Chondrocyte (in vitro differentiated cells): ENCODE measurements around the gene NAV3. TPM values are rescaled to one million over a fixed set of nuclear protein-coding genes. Genes with fewer than 3 reads are reported as not detected.
A peak's percentile ranks its signal among the peaks of the same experiment; 100 is the strongest.

Source experiments
- DNase-seq: peaks from one replicate; pipeline ENCODE4 v3.0.0; 2021; ENCODE audit warnings: mixed read lengths, low spot score
- H3K27ac Mint-ChIP-seq: one replicate; pipeline ENCODE4 v1.8.0; 2021; ENCODE audit warnings: mild to moderate bottlenecking, moderate library complexity, mixed read lengths; ENCODE audit not compliant: unreplicated experiment
- H3K27me3 Mint-ChIP-seq: 2 replicates; pipeline ENCODE4 v1.8.0; 2021; ENCODE audit warnings: low read depth, mixed read lengths
- H3K36me3 Mint-ChIP-seq: 2 replicates; pipeline ENCODE4 v1.8.0; 2021; ENCODE audit warnings: low read depth, mixed read lengths
- H3K4me1 Mint-ChIP-seq: 2 replicates; pipeline ENCODE4 v1.8.0; 2021; ENCODE audit warnings: low read depth, mild to moderate bottlenecking, mixed read lengths
- H3K4me3 Mint-ChIP-seq: one replicate; pipeline ENCODE4 v1.8.0; 2021; ENCODE audit warnings: mild to moderate bottlenecking, moderate library complexity, mixed read lengths; ENCODE audit not compliant: unreplicated experiment
- H3K9me3 Mint-ChIP-seq: 2 replicates; pipeline ENCODE4 v1.8.0; 2021; ENCODE audit warnings: low read depth, mixed read lengths
- total RNA-seq: library from RNA; stranded (reverse); gene quantifications from 3 replicates; pipeline ENCODE4 v1.2.1, GENCODE V29; 2021
- TF ChIP-seq, protein P1 (sequence below): fragments of 200-600 bp; sonication (generic); IDR thresholded peaks from 2 replicates; pipeline ENCODE4 v1.5.0; 2021; ENCODE audit warnings: antibody characterized with exemption, mild to moderate bottlenecking, moderate library complexity

Gene NAV3
- total RNA-seq, 1 donor from 2014 or later, result 29.9 TPM

GRCh38 chr12:78121969-78122610, 291.4 kb downstream of the NAV3 start:
- no peak overlapping the region for H3K27ac Mint-ChIP-seq
- H3K27me3 Mint-ChIP-seq, result no peaks in the 10 kb centered on the region
- no peak overlapping the region for H3K4me3 Mint-ChIP-seq
- peak; percentile 57 for DNase-seq
- peaks cover 5% of the 10 kb centered on the region for H3K36me3 Mint-ChIP-seq
- TF ChIP-seq, protein P1, sequence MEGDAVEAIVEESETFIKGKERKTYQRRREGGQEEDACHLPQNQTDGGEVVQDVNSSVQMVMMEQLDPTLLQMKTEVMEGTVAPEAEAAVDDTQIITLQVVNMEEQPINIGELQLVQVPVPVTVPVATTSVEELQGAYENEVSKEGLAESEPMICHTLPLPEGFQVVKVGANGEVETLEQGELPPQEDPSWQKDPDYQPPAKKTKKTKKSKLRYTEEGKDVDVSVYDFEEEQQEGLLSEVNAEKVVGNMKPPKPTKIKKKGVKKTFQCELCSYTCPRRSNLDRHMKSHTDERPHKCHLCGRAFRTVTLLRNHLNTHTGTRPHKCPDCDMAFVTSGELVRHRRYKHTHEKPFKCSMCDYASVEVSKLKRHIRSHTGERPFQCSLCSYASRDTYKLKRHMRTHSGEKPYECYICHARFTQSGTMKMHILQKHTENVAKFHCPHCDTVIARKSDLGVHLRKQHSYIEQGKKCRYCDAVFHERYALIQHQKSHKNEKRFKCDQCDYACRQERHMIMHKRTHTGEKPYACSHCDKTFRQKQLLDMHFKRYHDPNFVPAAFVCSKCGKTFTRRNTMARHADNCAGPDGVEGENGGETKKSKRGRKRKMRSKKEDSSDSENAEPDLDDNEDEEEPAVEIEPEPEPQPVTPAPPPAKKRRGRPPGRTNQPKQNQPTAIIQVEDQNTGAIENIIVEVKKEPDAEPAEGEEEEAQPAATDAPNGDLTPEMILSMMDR, result no peak
- no peaks in the 10 kb centered on the region for H3K9me3 Mint-ChIP-seq
- H3K4me1 Mint-ChIP-seq, result peaks cover 26% of the 10 kb centered on the region

- Mint-ChIP-seq H3K27ac (no peak overlapping the region), H3K4me3 (no peak overlapping the region), H3K36me3 (peaks cover 16% of the 10 kb centered on the region), H3K9me3 (no peaks in the 10 kb centered on the region), H3K4me1 (peaks cover 4% of the 10 kb centered on the region), H3K27me3 (no peaks in the 10 kb centered on the region)
- TF ChIP-seq, protein P1, result no peak
- no peak for DNase-seq
Observed at GRCh38 chr12:78128211-78128610, 297.5 kb downstream of the NAV3 start.

DNA sequence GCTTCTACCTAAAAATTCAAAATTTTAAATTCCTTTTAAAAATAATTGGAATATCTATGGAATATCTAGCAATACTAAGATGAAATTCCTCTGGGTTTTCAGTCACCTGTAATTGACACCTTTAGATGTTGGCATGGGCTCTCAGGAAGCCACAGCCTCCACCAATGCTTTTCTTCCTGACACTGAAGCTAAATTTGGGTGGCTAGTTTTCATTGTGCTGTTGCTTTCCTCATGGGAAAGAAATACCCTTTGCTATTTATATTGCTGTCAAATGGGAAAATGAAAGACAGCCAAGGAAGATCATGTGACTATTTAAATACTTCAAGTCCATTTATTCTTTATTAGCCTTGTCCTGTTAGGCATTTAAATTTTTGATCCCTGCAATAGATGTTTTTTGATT, 313.0 kb downstream of the NAV3 start:
- no peaks in the 10 kb centered on the region for H3K9me3 Mint-ChIP-seq
- peaks cover 11% of the 10 kb centered on the region for H3K4me1 Mint-ChIP-seq
- H3K27me3 Mint-ChIP-seq, result no peaks in the 10 kb centered on the region
- no peak overlapping the region for H3K27ac Mint-ChIP-seq
- no peak overlapping the region for H3K4me3 Mint-ChIP-seq
- TF ChIP-seq, protein P1, result no peak
- peaks cover 6% of the 10 kb centered on the region for H3K36me3 Mint-ChIP-seq
- no peak for DNase-seq

DNA sequence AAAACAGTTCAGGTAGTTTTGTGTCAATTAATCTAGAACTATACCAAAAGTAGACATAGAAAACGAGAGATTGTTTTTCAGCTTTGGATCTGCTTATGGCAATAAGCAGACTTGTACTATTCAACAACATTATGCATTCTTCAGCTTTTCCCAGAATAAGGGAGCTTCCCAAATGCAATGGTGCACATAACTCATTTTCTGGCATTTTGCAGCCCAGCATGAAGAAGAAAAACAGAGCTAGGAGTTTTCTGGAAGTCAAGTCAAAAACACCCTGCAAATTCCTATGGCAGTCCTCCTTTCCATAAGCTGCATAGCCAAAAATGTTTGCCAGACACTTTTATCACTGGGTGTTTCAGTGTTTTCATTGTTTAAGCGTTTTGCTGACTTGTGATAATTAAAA, 314.7 kb downstream of the NAV3 start:
- Mint-ChIP-seq H3K36me3 (no peaks in the 10 kb centered on the region), H3K9me3 (no peaks in the 10 kb centered on the region), H3K4me3 (no peak overlapping the region), H3K27ac (no peak overlapping the region), H3K27me3 (no peaks in the 10 kb centered on the region), H3K4me1 (peaks cover 11% of the 10 kb centered on the region)
- no peak for DNase-seq
- TF ChIP-seq, protein P1, result no peak

DNA sequence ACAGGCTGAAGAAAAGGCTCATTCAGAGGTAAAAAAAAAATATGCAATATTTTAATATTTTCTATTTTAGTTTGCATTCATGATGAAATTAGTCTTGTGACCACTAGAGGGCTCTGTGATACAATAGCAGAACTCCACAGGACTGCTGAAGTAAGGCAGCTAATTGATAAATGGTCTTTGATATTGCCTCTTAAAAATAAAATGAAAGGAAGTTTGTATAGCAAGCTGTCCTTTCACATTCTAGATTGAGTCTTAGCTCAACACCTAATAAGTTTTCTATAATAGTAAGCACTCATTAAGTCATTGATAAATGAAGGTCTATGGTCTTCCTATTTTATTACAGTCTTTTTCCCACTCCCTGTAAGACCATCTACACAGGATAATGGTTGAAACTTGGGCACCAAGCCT, 315.7 kb downstream of the NAV3 start:
- peaks cover under 1% of the 10 kb centered on the region for H3K36me3 Mint-ChIP-seq
- peaks cover 11% of the 10 kb centered on the region for H3K4me1 Mint-ChIP-seq
- H3K9me3 Mint-ChIP-seq, result no peaks in the 10 kb centered on the region
- no peak overlapping the region for H3K27ac Mint-ChIP-seq
- H3K27me3 Mint-ChIP-seq, result no peaks in the 10 kb centered on the region
- TF ChIP-seq, protein P1, result peak; percentile 92
- H3K4me3 Mint-ChIP-seq, result no peak overlapping the region
- DNase-seq, result no peak
